Measurements from ENCODE around the gene FIG4.

The FIG4 gene

DNA sequence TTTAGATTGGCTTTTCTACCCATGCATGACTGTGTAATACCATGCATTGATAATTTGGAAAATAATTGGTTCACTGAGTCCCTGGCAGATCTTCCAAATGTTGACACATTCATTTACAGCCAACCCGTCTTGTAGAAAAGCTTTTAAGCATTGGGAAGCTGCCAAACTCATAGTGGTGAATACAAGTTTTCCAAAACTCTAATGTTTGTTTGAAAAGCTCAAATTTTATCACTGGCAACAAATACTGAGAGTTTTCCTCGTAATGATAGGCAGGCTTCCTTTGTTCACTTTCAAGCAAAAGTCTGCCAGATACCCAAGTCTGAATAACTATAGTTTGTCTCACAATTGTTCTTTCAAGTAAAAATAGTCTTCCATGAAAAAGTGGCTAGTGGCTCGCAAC is 143.0 kb downstream of the FIG4 start:
- Histone ChIP-seq H4K20me1 (ENCODE audit: insufficient read depth, low read length, poor library complexity, severe bottlenecking) (no peaks in the 10 kb centered on the region), H3K36me3 (ENCODE audit: insufficient read depth, low read length) (no peaks in the 10 kb centered on the region), H3K4me3 (ENCODE audit: low read length, poor library complexity, severe bottlenecking) (no peak overlapping the region), H3F3A (ENCODE audit: low read depth) (no peaks in the 10 kb centered on the region), H3K9me2 (replicated peaks; ENCODE audit: low read depth, low read length) (no peaks in the 10 kb centered on the region), H3K79me2 (ENCODE audit: insufficient read depth, low read length) (no peaks in the 10 kb centered on the region), H2AFZ (ENCODE audit: low read length) (no peak overlapping the region), H3K4me1 (ENCODE audit: insufficient read depth, low read length, poor library complexity, severe bottlenecking) (no peaks in the 10 kb centered on the region), H3K4me2 (ENCODE audit: low read depth, low read length, poor library complexity, severe bottlenecking) (no peak overlapping the region), H3K9me3 (ENCODE audit: insufficient read depth, low read depth, low read length) (peaks cover 4% of the 10 kb centered on the region; the same call in 1 of the 2 replicates), H3K9ac (ENCODE audit: low read depth, low read length, poor library complexity, severe bottlenecking) (no peak overlapping the region), H3K27me3 (ENCODE audit: insufficient read depth, low read length, poor library complexity, severe bottlenecking) (no peaks in the 10 kb centered on the region)
- TF ChIP-seq CTCF (conservative IDR thresholded peaks at IDR 0.05; ENCODE audit: low read length) (no peak), EZH2phosphoT487 (IDR thresholded peaks at IDR 0.05; ENCODE audit: borderline replicate concordance) (no peak)

DNA sequence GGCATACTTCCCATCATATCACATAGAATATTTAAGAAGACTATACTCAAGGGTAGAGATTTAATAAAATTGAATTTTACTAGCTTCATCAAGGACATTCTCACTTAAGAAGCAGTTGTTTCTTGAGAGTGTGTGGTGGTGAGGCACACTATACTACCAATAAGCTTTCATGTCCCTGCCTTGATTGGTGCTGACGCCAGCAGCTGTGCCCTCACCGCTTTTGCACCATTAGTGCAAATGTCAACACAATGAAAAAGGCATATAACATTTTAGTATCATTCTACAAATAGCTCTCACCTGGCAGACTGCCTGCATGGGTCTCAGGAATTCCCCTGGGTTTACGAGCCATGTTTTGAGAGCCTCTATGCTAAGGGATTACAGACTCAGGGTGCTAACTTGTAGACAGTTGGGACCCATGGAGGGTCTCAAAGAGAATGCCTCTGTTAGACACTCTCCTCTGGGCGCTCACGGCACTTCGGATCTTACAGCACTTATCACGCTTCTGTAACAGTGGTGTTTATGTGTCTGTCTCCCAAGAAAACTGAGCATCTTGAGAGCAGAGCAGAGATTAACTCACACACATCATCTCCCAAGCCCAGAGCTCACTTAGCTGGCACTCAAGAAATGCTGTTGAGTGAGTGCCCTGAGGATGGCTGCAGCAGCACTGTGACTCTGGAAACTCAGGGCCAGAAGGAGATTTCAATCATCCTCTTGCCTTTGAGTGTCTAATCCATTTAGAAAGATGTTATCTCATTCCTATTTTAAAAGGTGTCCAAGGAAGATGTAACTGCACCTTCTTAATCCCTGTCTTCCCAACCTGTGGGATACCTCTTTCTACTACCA is 143.7 kb downstream of the FIG4 start:
- Histone ChIP-seq H3K27me3 (ENCODE audit: insufficient read depth, low read length, poor library complexity, severe bottlenecking) (no peaks in the 10 kb centered on the region), H3F3A (ENCODE audit: low read depth) (no peaks in the 10 kb centered on the region), H3K36me3 (ENCODE audit: insufficient read depth, low read length) (no peaks in the 10 kb centered on the region), H3K4me1 (ENCODE audit: insufficient read depth, low read length, poor library complexity, severe bottlenecking) (no peaks in the 10 kb centered on the region), H4K20me1 (ENCODE audit: insufficient read depth, low read length, poor library complexity, severe bottlenecking) (no peaks in the 10 kb centered on the region), H2AFZ (ENCODE audit: low read length) (no peak overlapping the region), H3K4me2 (ENCODE audit: low read depth, low read length, poor library complexity, severe bottlenecking) (no peak overlapping the region), H3K79me2 (ENCODE audit: insufficient read depth, low read length) (no peaks in the 10 kb centered on the region), H3K9ac (ENCODE audit: low read depth, low read length, poor library complexity, severe bottlenecking) (no peak overlapping the region), H3K9me3 (ENCODE audit: insufficient read depth, low read depth, low read length) (peaks cover 4% of the 10 kb centered on the region; the same call in 1 of the 2 replicates), H3K9me2 (replicated peaks; ENCODE audit: low read depth, low read length) (no peaks in the 10 kb centered on the region), H3K4me3 (ENCODE audit: low read length, poor library complexity, severe bottlenecking) (no peak overlapping the region)
- TF ChIP-seq CTCF (conservative IDR thresholded peaks at IDR 0.05; ENCODE audit: low read length) (no peak), EZH2phosphoT487 (IDR thresholded peaks at IDR 0.05; ENCODE audit: borderline replicate concordance) (no peak)

- no peaks in the 10 kb centered on the region for H4K20me1 ChIP-seq (ENCODE audit: insufficient read depth, low read length, poor library complexity, severe bottlenecking)
- no peaks in the 10 kb centered on the region for H3K9me3 ChIP-seq (ENCODE audit: insufficient read depth, low read depth, low read length)
- no peak overlapping the region for H2AFZ ChIP-seq (ENCODE audit: low read length)
- H3K4me3 ChIP-seq (ENCODE audit: low read length, poor library complexity, severe bottlenecking), result no peak overlapping the region
- H3K9ac ChIP-seq (ENCODE audit: low read depth, low read length, poor library complexity, severe bottlenecking), result no peak overlapping the region
- H3F3A ChIP-seq (ENCODE audit: low read depth), result no peaks in the 10 kb centered on the region
- no peak overlapping the region for H3K4me2 ChIP-seq (ENCODE audit: low read depth, low read length, poor library complexity, severe bottlenecking)
- H3K4me1 ChIP-seq (ENCODE audit: insufficient read depth, low read length, poor library complexity, severe bottlenecking), result no peaks in the 10 kb centered on the region
- no peaks in the 10 kb centered on the region for H3K79me2 ChIP-seq (ENCODE audit: insufficient read depth, low read length)
- no peaks in the 10 kb centered on the region for H3K27me3 ChIP-seq (ENCODE audit: insufficient read depth, low read length, poor library complexity, severe bottlenecking)
- no peaks in the 10 kb centered on the region for H3K9me2 ChIP-seq (replicated peaks; ENCODE audit: low read depth, low read length)
- no peaks in the 10 kb centered on the region for H3K36me3 ChIP-seq (ENCODE audit: insufficient read depth, low read length)
- TF ChIP-seq CTCF (conservative IDR thresholded peaks at IDR 0.05; ENCODE audit: low read length) (no peak), EZH2phosphoT487 (IDR thresholded peaks at IDR 0.05; ENCODE audit: borderline replicate concordance) (no peak)
Measured at GRCh38 chr6:109840034-109840433, 148.9 kb downstream of the FIG4 start.
